Choroid plexus epithelial cell (primary cell): Measurements from ENCODE around the gene HNRNPL.

Source experiments
- DNase-seq: peaks from one replicate; pipeline ENCODE4 v3.0.0-alpha.2; 2010; ENCODE audit warnings: low read depth
- H3K4me3 ChIP-seq: 2 replicates; pipeline ENCODE4 v1.5.1; 2011; ENCODE audit warnings: low read depth, mild to moderate bottlenecking, control low read depth, low read length, moderate library complexity
- TF ChIP-seq, protein P1 (sequence below): conservative IDR thresholded peaks from 2 replicates; pipeline ENCODE4 v1.5.1; 2011; ENCODE audit warnings: low read depth, mild to moderate bottlenecking, control low read depth, inconsistent platforms, low read length, moderate library complexity

The HNRNPL gene

DNA sequence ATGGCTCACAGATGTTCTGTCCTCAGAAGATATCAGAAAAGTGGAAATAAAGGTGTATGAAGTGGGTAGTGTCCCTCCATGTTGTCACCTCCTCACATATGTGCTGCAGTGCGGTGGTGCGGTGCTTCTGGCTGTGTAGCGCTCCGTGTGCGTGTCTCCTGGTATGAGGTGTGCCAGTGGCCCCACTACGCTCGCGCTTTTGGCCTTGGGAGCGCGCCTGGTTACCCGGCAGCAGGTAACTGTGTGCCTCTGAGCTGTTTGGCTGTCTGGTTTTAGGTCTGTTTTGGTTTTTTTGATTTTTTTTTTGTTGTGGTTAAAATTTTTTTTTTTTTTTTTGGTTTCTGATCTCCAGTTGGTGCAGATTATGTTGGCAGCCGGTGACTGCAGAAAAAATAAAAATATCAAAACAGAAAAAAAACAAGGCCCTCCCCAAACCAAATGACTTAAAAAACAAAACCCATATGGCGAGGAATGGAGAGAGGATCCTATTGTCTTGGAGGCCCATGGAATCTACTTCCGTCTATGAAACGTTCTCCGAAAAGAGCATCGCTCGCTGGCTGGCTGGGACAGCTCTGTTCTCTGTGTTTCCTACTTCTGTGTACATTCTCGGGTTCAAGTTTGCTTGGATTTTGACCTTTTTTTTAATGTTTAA, 7.9 kb downstream of the HNRNPL start:
- TF ChIP-seq, protein P1, sequence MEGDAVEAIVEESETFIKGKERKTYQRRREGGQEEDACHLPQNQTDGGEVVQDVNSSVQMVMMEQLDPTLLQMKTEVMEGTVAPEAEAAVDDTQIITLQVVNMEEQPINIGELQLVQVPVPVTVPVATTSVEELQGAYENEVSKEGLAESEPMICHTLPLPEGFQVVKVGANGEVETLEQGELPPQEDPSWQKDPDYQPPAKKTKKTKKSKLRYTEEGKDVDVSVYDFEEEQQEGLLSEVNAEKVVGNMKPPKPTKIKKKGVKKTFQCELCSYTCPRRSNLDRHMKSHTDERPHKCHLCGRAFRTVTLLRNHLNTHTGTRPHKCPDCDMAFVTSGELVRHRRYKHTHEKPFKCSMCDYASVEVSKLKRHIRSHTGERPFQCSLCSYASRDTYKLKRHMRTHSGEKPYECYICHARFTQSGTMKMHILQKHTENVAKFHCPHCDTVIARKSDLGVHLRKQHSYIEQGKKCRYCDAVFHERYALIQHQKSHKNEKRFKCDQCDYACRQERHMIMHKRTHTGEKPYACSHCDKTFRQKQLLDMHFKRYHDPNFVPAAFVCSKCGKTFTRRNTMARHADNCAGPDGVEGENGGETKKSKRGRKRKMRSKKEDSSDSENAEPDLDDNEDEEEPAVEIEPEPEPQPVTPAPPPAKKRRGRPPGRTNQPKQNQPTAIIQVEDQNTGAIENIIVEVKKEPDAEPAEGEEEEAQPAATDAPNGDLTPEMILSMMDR, result no peak
- H3K4me3 ChIP-seq, result no peak overlapping the region
- no peak for DNase-seq

DNA sequence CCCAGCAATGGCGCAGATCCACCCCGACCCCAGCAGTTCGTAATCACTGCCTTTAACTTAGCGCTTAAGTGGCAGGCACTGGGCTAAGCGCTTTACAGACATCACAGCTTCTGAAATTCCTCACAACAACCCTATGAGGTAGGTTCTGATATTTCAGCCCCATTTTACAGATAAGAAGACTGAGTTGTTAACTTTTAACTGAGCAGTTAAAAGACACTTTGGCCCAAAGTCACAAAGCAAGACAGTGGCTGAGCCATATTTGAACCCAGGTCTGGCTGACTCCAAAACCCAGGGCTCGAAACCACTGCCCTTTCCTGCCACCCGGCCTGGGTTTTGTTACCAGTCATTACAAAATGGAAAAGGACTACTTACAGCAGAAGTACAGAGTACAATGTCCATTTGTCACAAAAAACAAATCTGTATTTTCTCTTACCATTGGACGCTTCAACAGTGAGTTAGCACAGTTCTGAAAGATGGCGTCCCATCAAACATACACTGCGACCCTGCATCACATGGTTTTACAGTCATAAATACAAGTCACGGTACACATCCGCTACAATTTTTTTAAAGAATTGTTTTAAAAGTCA, 8.5 kb downstream of the HNRNPL start:
- TF ChIP-seq, protein P1, result no peak
- no peak overlapping the region for H3K4me3 ChIP-seq
- DNase-seq, result no peak

DNA sequence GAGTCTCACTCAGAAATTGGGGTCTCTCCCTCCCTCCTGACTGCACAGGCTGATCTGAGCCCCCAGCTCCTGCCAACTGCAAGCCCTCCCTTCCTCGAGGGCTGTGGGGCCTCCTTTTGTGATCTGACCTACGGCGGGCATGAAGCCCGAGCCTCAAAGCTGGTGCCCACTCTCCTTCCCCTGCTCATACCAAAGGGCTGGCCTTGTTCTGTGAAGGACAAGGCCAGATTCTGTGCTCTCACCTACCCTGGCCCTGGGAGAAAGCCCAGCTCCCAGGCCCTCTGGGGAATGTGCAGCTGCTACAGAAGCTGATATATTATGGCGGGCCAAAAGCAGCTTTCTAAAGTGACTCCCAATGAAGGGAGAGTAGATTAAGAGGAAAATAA, 9.2 kb downstream of the HNRNPL start:
- TF ChIP-seq, protein P1, result no peak
- H3K4me3 ChIP-seq, result no peak overlapping the region
- no peak for DNase-seq

DNA sequence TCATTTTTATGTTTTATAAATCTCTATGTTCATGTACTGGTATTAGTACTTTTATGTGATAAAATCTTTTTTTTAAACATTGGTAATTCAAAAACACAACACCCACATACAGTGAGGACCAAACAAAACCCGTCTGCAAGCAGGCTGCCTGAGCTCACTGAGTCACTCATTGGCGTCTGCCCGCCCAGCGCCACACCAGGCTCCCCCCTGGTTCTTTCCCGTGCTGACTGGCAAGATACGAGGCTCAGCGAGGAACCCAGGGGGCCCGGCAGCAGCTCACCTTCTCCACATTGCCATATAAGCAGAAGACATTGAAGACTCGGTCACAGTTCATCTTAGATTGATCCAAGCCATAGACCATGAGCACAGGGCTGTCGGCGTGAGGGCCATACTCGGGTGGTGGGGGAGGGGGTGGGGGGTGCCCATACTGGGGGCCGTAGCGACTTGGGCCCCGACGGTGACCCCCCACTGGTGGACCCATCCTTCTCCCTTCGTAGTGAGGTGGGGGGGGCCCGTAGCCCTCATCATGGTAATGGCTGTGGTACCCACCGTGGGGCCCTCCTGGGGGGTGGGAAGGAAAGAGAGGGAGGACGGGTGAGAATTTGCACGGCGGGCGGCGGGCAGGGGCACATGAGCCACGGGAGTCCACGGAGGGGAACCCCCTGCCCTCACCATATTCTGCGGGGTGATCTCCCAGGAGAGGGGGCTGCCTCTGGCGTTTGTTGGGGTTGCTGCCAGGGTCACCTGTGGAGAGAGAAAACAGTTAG, 9.8 kb downstream of the HNRNPL start:
- H3K4me3 ChIP-seq, result no peak overlapping the region
- DNase-seq, result no peak
- TF ChIP-seq, protein P1, result no peak

DNA sequence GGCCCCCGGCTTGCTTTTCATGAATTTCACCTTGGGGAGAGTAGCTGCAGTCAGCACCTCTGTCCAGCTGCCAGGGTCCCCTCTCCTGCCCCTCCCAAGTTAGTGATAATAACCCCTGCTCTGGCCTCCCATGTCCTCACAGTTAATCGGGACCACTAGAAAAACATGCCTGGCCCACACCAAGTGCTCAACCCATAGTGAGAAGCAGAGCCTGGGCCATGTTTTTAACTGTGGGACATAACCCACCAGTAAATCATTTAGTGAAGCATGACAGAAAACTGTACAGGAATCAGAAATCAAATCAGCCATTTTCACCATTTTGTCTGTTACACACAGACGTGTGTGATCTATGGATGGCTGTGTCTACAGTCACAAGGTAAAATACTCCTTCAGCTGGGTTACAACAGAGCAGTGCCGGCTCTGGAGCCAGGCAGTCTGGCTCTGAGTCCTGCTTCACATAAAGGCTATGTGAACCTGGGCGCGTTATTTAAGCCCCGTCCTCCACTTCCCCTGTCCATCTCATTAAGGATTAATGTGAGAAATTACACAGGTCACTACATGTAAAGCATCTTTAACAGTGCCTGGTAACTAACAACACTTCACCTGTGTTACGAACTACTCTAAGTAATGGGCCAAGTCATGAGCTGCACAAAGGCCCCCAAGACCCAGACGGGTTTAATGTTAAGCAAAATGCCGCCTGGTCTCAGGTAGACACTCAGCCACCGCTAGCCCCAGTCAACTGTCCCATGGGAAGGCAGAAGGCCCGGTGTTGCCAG, 10.6 kb downstream of the HNRNPL start:
- no peak overlapping the region for H3K4me3 ChIP-seq
- no peak for DNase-seq
- TF ChIP-seq, protein P1, result no peak

DNA sequence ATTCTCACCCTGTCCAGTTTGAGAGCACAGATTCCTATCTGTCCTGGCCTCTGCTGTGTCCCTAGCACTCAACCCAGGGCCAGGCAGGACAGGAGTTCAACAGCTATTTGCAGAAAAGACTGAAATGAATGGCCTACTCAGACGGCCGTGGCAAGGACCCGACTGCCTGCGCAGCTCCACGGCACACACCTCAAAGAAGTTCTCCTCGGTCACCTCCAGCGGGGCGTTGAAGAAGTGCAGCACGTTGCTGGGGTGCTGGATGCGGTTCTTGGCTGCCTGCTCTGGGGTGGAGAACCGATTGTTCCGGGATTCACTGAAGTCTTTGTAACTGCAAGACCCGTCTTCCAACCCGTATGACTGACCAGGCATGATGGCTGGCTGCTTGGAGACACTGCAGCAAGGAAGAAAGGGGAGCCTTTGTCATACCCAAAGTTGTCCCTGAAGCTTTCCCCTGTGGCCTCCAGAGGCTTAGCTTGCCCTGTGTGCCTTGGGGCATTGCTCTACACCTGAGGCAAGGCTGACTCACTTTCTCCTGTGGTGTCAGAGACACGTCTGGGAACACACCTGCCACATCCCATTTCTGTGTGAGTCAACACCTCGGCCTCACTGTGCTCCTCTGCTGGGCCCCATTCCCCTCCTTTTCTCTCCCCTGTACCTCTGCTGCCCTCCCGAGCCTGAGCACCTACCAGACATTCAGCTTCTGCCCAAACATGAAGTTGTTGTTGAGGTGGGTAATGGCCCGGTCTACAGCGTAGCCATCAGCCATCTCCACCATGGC, 11.4 kb downstream of the HNRNPL start:
- TF ChIP-seq, protein P1, result no peak
- DNase-seq, result peak; percentile 26
- no peak overlapping the region for H3K4me3 ChIP-seq
